K562 (cell line): ENCODE data around the gene TWSG1. TPM values are rescaled to one million over a fixed set of nuclear protein-coding genes. Genes with fewer than 3 reads are reported as not detected.

Experiments
- ATAC-seq: fragments of 200-7000 bp; cut with Tn5 transposase; 3 replicates; pipeline ENCODE4 v1.9.1; 2020; ENCODE audit warnings: moderate library complexity
- BruUV-seq: library from RNA; stranded (reverse); fragments of 400-500 nt; replicated peaks from 2 replicates; lab custom pipeline; 2021; lab: Mats Ljungman, UMichigan
- CTCF ChIA-PET: fragments of 300-600 bp; formaldehyde crosslinking; extraction: SDS; loops from one replicate; lab custom pipeline; 2021; ENCODE audit warnings: low intra/inter-chr PET ratio; lab: Yijun Ruan, JAX
- POLR2A ChIA-PET: fragments of 300-600, 350-650 bp; sonication (Branson Sonifier 250); formaldehyde crosslinking; extraction: SDS; loops from one replicate; lab custom pipeline; 2021; ENCODE audit warnings: antibody characterized with exemption, inconsistent platforms; lab: Yijun Ruan, JAX
- DNase-seq, 4 experiments: peaks; one replicate each; pipeline versions ENCODE4 v3.0.0 to v3.0.0-alpha.2; 2011 to 2018; ENCODE audit warnings: low spot score in 3 of 4, mixed read lengths in 3 of 4; ENCODE audit errors: extremely low read depth in 1 of 4
- FAIRE-seq: peaks from 2 replicates; lab custom pipeline; 2011; peaks lifted over from hg19 to GRCh38; lab: Jason Lieb, UNC
- H2AFZ ChIP-seq: 2 replicates; pipeline ENCODE4 v1.6.0; 2011; ENCODE audit warnings: low read depth, low read length, control low read depth, inconsistent platforms
- H3K27ac ChIP-seq: fragments of 200-600 bp; 3 replicates; pipeline ENCODE4 v1.8.0; 2011; ENCODE audit warnings: low read depth, mild to moderate bottlenecking, control low read depth, inconsistent platforms, low read length, moderate library complexity, mixed read lengths; ENCODE audit errors: extremely low read depth
- H3K27me3 ChIP-seq, 2 experiments: fragments of 300-600 bp in 1 of 2; 2 replicates in 1 of 2; 3 replicates in 1 of 2; pipeline versions ENCODE4 v1.6.0 to v1.8.0; 2011; ENCODE audit warnings: inconsistent platforms in 2 of 2, low read length in 2 of 2, mild to moderate bottlenecking in 1 of 2, mixed read lengths in 1 of 2, moderate library complexity in 1 of 2; ENCODE audit not compliant: control insufficient read depth in 2 of 2, insufficient read depth in 2 of 2
- H3K36me3 ChIP-seq: fragments of 300-600 bp; 3 replicates; pipeline ENCODE4 v1.8.0; 2011; ENCODE audit warnings: mild to moderate bottlenecking, low read length, inconsistent platforms; ENCODE audit not compliant: control insufficient read depth, insufficient read depth
- H3K4me1 ChIP-seq, 2 experiments: fragments of 200-600 bp in 1 of 2; replicated peaks in 1 of 2; 2 replicates in 1 of 2; 3 replicates in 1 of 2; pipeline versions ENCODE4 v1.5.1 to v1.8.0; 2011; ENCODE audit warnings: inconsistent platforms in 2 of 2, low read length in 2 of 2, mild to moderate bottlenecking in 1 of 2, mixed read lengths in 1 of 2, moderate library complexity in 1 of 2; ENCODE audit not compliant: control insufficient read depth in 2 of 2, insufficient read depth in 2 of 2
- H3K4me2 ChIP-seq: 2 replicates; pipeline ENCODE4 v1.6.1; 2011; ENCODE audit warnings: low read length, control low read depth, inconsistent platforms, mixed read lengths; ENCODE audit not compliant: insufficient read depth
- H3K4me3 ChIP-seq: fragments of 200-600 bp; sonication (generic), shearing (Covaris generic); 2 replicates; pipeline ENCODE4 v1.5.1; 2016; ENCODE audit warnings: control low read depth, inconsistent platforms
- H3K79me2 ChIP-seq: fragments of 200-600 bp; 3 replicates; pipeline ENCODE4 v1.8.0; 2011; ENCODE audit warnings: low read length, inconsistent platforms; ENCODE audit not compliant: control insufficient read depth, insufficient read depth
- H3K9ac ChIP-seq, 2 experiments: 2 replicates each; pipeline versions ENCODE4 v1.6.0 to v1.6.1; 2011; ENCODE audit warnings: low read depth in 2 of 2, low read length in 2 of 2, control low read depth in 1 of 2, inconsistent platforms in 1 of 2, mild to moderate bottlenecking in 1 of 2, mixed read lengths in 1 of 2; ENCODE audit not compliant: insufficient read depth in 1 of 2
- H3K9me1 ChIP-seq: one replicate; pipeline ENCODE4 v1.6.0; 2011; ENCODE audit warnings: inconsistent platforms, mild to moderate bottlenecking, low read length, moderate library complexity; ENCODE audit not compliant: control insufficient read depth, insufficient read depth
- H3K9me3 ChIP-seq: replicated peaks from 2 replicates; pipeline ENCODE4 v1.5.1; 2011; ENCODE audit warnings: low read depth, low read length, inconsistent platforms; ENCODE audit not compliant: control insufficient read depth, insufficient read depth
- H4K20me1 ChIP-seq: replicated peaks from 2 replicates; pipeline ENCODE4 v1.6.1; 2011; ENCODE audit warnings: low read length, inconsistent platforms, mixed read lengths; ENCODE audit not compliant: control insufficient read depth, insufficient read depth
- E2F4 ChIP-seq: sonication (generic); formaldehyde crosslinking; IDR thresholded peaks from 2 replicates; pipeline ENCODE4 v1.8.0; 2022; ENCODE audit warnings: mild to moderate bottlenecking, low read depth, missing genetic modification reagents
- FOXK1 ChIP-seq: sonication (generic); formaldehyde crosslinking; IDR thresholded peaks from 2 replicates; pipeline ENCODE4 v1.8.0; 2022; ENCODE audit warnings: missing genetic modification reagents, mild to moderate bottlenecking, borderline replicate concordance
- MEIS2 ChIP-seq: fragments of 450-650 bp; IDR thresholded peaks from 2 replicates; pipeline ENCODE4 v1.6.1; 2014; ENCODE audit warnings: mild to moderate bottlenecking; ENCODE audit not compliant: partially characterized antibody
- PKNOX1 ChIP-seq: fragments of 450-650 bp; IDR thresholded peaks from 2 replicates; pipeline ENCODE4 v1.6.1; 2016
- SAFB ChIP-seq: fragments of 200-400 bp; formaldehyde crosslinking; IDR thresholded peaks from 2 replicates; pipeline ENCODE4 v1.6.1; 2017; ENCODE audit warnings: low read depth, low read length, borderline replicate concordance
- ZEB2 ChIP-seq: fragments of 450-650 bp; IDR thresholded peaks from 2 replicates; pipeline ENCODE4 v1.6.1; 2016
- WGBS: fragments of 100-300 bp; shearing (Covaris generic); methylation state at CpG from one replicate; pipeline ENCODE4 v1.1.6; 2016; ENCODE audit warnings: low coverage, mixed read lengths; ENCODE audit not compliant: insufficient coverage; ENCODE audit errors: missing lambda C conversion rate; 5-methylcytosine and 5-hydroxymethylcytosine counted together
- in situ Hi-C: fragments of 300-500 bp; cut with MboI; formaldehyde crosslinking; loops from 4 replicates; pipeline ENCODE4 v1.15.0; 2018; ENCODE audit warnings: inconsistent platforms, mixed read lengths
- intact Hi-C: fragments of 100-400 bp; cut with micrococcal nuclease; formaldehyde crosslinking; loops from 2 replicates; pipeline ENCODE4 v1.14.2; 2022
- polyA plus RNA-seq, 8 experiments: library from polyadenylated mRNA; depleted of rRNA in 4 of 8; stranded (reverse) in 5 of 8; unstranded in 3 of 8; fragments of >200 nt; fragmentation: Nextera tagmentation in 2 of 8; fragmentation: Illumina TruSeq in 1 of 8; extraction: Ambion mirVana in 2 of 8; extraction: Trizol in 1 of 8; gene quantifications; 2 replicates each; pipeline versions ENCODE4 v1.2.1 to v1.2.3, GENCODE V29; 2011 to 2014; ENCODE audit warnings: inconsistent platforms in 1 of 8, missing spikeins in 1 of 8
- total RNA-seq, 7 experiments: library from RNA; depleted of rRNA in 6 of 7; stranded (reverse); fragments of >200 nt in 6 of 7; fragmentation: Illumina TruSeq in 2 of 7; extraction: Trizol in 2 of 7; gene quantifications; 2 replicates each; pipeline versions ENCODE4 v1.2.1 to v1.2.3, GENCODE V29; 2011 to 2021; ENCODE audit warnings: low replicate concordance in 1 of 7

Gene TWSG1
- total and polyA plus RNA-seq, 9 of the 15 experiments (the other 6 are each of a cell fraction or from before 2014, with no cell fraction given), result 10.4 to 37.2 (median 25.1) TPM

GRCh38 chr18:9449600-9450414, 115.2 kb downstream of the TWSG1 start:
- peaks cover 0 to 10% of the 10 kb centered on the region in 2 experiments; a peak in 1 of 5 replicates for H3K4me1 ChIP-seq
- no peak overlapping the region for H3K27ac ChIP-seq
- intact Hi-C loops, result no loop called here
- 23% methylated on average over 12 of the region's 12 CpGs for WGBS
- H2AFZ ChIP-seq, result peak overlapping the region; percentile 81
- peaks cover 4% of the 10 kb centered on the region; the same call in 1 of the 2 replicates for H3K9me3 ChIP-seq
- no peaks in the 10 kb centered on the region for H4K20me1 ChIP-seq
- no peak overlapping the region for H3K4me3 ChIP-seq
- in situ Hi-C loops, result no loop called here
- ChIA-PET POLR2A (interaction anchor here (0.8 to 1.2 kb wide), 4 partner anchors 12 to 29 kb away, joined by 3 to 4 read pairs (median 3); no protein-coding TSS in a partner anchor), CTCF (no interaction called here)
- FAIRE-seq (peak; percentile 65), DNase-seq (peak in 1 of 4 experiments; percentile 21), ATAC-seq (peak; percentile 72)
- H3K36me3 ChIP-seq, result no peaks in the 10 kb centered on the region
- H3K9ac ChIP-seq, result no peak overlapping the region
- TF ChIP-seq SAFB, result no peak
- TF ChIP-seq E2F4 (CRISPR knock-in tag), result no peak
- no peak for TF ChIP-seq FOXK1
- peak; percentile 19 for TF ChIP-seq MEIS2
- 0 out of 2 replicates have a peak, but pooled peaks have one; percentile 46 for TF ChIP-seq ZEB2
- TF ChIP-seq PKNOX1, result peak; percentile 80
- H3K9me1 ChIP-seq, result no peaks in the 10 kb centered on the region
- H3K27me3 ChIP-seq, result no peaks in the 10 kb centered on the region
- BruUV-seq, result no TSS peak
- no peaks in the 10 kb centered on the region for H3K79me2 ChIP-seq
- H3K4me2 ChIP-seq, result peak overlapping the region; percentile 21; the same call in 1 of the 2 replicates
